Endodermal cell (in vitro differentiated cells): ENCODE results near the gene ZACN. TPM values are rescaled to one million over a fixed set of nuclear protein-coding genes. Genes with fewer than 3 reads are reported as not detected.

Source experiments
- DNase-seq: peaks from one replicate; pipeline ENCODE4 v3.0.0-alpha.2; 2017
- H3K27ac ChIP-seq: 2 replicates; pipeline ENCODE4 v1.5.1; 2013; ENCODE audit warnings: mild to moderate bottlenecking, low read depth, low read length, moderate library complexity
- H3K27me3 ChIP-seq: 2 replicates; pipeline ENCODE4 v1.6.1; 2013; ENCODE audit warnings: mild to moderate bottlenecking, low read length, moderate library complexity; ENCODE audit not compliant: insufficient read depth, control insufficient read depth, poor library complexity, severe bottlenecking
- H3K36me3 ChIP-seq: 2 replicates; pipeline ENCODE4 v1.7.0; 2013; ENCODE audit warnings: mild to moderate bottlenecking, low read length, moderate library complexity; ENCODE audit not compliant: control insufficient read depth, insufficient read depth
- H3K4me1 ChIP-seq: one replicate; pipeline ENCODE4 v1.7.0; 2013; ENCODE audit warnings: low read length; ENCODE audit not compliant: control insufficient read depth, insufficient read depth
- H3K4me3 ChIP-seq: 2 replicates; pipeline ENCODE4 v1.5.1; 2013; ENCODE audit warnings: mild to moderate bottlenecking, low read length, moderate library complexity
- H3K9ac ChIP-seq: 2 replicates; pipeline ENCODE4 v1.6.1; 2013; ENCODE audit warnings: mild to moderate bottlenecking, low read length, moderate library complexity; ENCODE audit not compliant: poor library complexity, severe bottlenecking; ENCODE audit errors: extremely low read depth
- H3K9me3 ChIP-seq: 2 replicates; pipeline ENCODE4 v1.6.1; 2013; ENCODE audit warnings: mild to moderate bottlenecking, low read length, moderate library complexity; ENCODE audit not compliant: control insufficient read depth
- H3K27ac Mint-ChIP-seq: 2 replicates; pipeline ENCODE4 v1.8.0; 2020; ENCODE audit warnings: mixed read lengths
- H3K27me3 Mint-ChIP-seq: 2 replicates; pipeline ENCODE4 v1.8.0; 2021; ENCODE audit warnings: mild to moderate bottlenecking, mixed read lengths; ENCODE audit not compliant: insufficient read depth
- H3K36me3 Mint-ChIP-seq: 2 replicates; pipeline ENCODE4 v1.8.0; 2020; ENCODE audit warnings: low read depth, mixed read lengths
- H3K4me1 Mint-ChIP-seq: 2 replicates; pipeline ENCODE4 v1.8.0; 2020; ENCODE audit warnings: mixed read lengths
- H3K4me3 Mint-ChIP-seq: 2 replicates; pipeline ENCODE4 v1.8.0; 2020; ENCODE audit warnings: mild to moderate bottlenecking, moderate library complexity, mixed read lengths
- H3K9me3 Mint-ChIP-seq: 2 replicates; pipeline ENCODE4 v1.8.0; 2020; ENCODE audit warnings: mild to moderate bottlenecking, mixed read lengths
- WGBS, 2 experiments: methylation state at CpG; one replicate each; pipeline versions ENCODE4 v1.1.5 to v1.1.7; 2013; ENCODE audit warnings: missing lambda C conversion rate in 2 of 2, mixed read lengths in 1 of 2; ENCODE audit not compliant: insufficient coverage in 1 of 2, insufficient read length in 1 of 2; 5-methylcytosine and 5-hydroxymethylcytosine counted together
- total RNA-seq, 2 donors: library from RNA; stranded (reverse); fragmentation: NEBNext Ultra II Directional in 1 of 2; extraction: Animal tissue kit (Norgen Biotek cat#: 25700) in 1 of 2; gene quantifications; 2 replicates in 1 of 2; 3 replicates in 1 of 2; pipeline ENCODE4 v1.2.1, GENCODE V29; 2021
- TF ChIP-seq, protein P1 (sequence below): fragments of 200-600 bp; sonication (generic); conservative IDR thresholded peaks from 2 replicates; pipeline ENCODE4 v1.5.0; 2021; ENCODE audit warnings: antibody characterized with exemption, mild to moderate bottlenecking

Gene ZACN
- total RNA-seq, 2 donors from 2014 or later, result 0.09 TPM; not detected in 1

DNA sequence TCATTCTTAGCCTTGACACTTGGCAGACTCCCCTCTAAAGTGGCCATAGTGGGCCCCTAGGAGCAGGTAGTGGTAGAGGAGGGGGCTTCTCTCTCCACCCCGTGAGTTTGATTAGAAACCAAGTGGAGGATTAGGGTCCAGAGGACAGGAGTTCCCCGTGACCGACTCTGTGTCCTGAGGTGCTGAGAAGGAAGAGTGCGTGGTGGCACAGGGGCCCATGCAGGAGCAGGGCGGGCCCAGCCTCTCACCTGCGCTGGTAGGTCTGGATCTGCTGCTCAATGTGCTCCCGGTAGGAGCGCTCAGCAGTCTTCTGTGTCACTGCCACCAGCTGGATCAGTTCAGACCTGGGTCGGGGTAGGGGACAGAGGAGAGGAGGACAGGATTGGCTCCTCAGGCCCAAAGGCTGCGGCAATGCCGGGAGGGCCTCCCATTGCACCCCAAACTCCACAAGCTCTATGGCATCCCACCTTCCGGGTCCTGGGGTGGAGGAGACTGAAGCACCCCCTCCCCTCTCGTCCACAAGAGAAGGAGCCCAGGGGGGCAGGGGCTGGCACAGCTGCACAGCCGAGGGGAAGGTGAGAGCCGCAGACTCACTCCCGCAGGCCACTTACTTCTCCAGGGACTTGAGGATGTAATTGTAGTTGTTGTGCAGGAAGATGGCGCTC, 6.2 kb downstream of the ZACN start:
- no peak for DNase-seq
- H3K4me1 Mint-ChIP-seq, result peaks cover 13% of the 10 kb centered on the region
- no peaks in the 10 kb centered on the region for H3K9me3 ChIP-seq
- H3K4me3 ChIP-seq, result no peak overlapping the region
- H3K9ac ChIP-seq, result no peak overlapping the region
- H3K27me3 ChIP-seq, result no peaks in the 10 kb centered on the region
- WGBS, 2 experiments, result 77 to 82% methylated on average over 10 to 17 of the region's 17 CpGs
- H3K36me3 Mint-ChIP-seq, result peaks cover 58% of the 10 kb centered on the region
- H3K36me3 ChIP-seq, result peaks cover 75% of the 10 kb centered on the region
- peaks cover 6% of the 10 kb centered on the region for H3K4me1 ChIP-seq
- TF ChIP-seq, protein P1, sequence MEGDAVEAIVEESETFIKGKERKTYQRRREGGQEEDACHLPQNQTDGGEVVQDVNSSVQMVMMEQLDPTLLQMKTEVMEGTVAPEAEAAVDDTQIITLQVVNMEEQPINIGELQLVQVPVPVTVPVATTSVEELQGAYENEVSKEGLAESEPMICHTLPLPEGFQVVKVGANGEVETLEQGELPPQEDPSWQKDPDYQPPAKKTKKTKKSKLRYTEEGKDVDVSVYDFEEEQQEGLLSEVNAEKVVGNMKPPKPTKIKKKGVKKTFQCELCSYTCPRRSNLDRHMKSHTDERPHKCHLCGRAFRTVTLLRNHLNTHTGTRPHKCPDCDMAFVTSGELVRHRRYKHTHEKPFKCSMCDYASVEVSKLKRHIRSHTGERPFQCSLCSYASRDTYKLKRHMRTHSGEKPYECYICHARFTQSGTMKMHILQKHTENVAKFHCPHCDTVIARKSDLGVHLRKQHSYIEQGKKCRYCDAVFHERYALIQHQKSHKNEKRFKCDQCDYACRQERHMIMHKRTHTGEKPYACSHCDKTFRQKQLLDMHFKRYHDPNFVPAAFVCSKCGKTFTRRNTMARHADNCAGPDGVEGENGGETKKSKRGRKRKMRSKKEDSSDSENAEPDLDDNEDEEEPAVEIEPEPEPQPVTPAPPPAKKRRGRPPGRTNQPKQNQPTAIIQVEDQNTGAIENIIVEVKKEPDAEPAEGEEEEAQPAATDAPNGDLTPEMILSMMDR, result no peak
- H3K9me3 Mint-ChIP-seq, result no peaks in the 10 kb centered on the region
- H3K27me3 Mint-ChIP-seq, result no peaks in the 10 kb centered on the region
- H3K27ac ChIP-seq, result no peak overlapping the region
- no peak overlapping the region for H3K4me3 Mint-ChIP-seq
- H3K27ac Mint-ChIP-seq, result no peak overlapping the region

DNA sequence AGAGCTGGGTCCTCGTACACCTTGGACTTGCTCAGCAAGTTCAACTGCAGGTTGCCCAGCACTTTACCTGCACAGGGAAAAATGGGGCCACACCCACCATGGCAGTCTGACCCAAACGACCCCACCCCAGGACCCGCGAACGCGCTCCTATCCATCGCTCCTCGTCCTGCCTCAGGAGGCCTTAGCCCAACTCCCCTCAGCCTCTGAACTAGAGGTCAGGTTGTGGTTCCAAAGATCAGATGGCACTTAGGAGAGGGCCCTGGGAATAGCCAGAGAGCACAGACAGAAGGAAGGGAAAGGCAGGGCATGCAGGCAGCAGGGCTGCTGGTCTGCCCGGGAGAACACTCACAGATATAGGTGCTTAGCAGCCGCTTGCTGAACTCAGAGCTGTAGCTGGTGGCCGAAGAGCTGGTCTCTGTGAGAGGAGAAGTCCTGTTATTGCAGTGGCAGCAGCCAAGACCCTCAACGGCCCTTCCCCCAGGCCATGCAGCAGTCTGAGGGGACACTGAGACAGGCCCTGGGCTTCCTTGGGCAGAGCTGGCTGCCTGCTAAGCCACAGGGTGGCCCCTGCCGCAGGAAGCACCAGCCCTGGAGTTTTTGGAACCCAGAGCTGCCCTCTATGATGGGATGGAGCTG, 6.9 kb downstream of the ZACN start:
- Histone ChIP-seq H3K27me3 (no peaks in the 10 kb centered on the region), H3K4me3 (no peak overlapping the region), H3K36me3 (peaks cover 81% of the 10 kb centered on the region), H3K27ac (no peak overlapping the region), H3K4me1 (no peaks in the 10 kb centered on the region), H3K9ac (no peak overlapping the region), H3K9me3 (no peaks in the 10 kb centered on the region)
- H3K4me1 Mint-ChIP-seq, result peaks cover 7% of the 10 kb centered on the region
- H3K9me3 Mint-ChIP-seq, result no peaks in the 10 kb centered on the region
- H3K27me3 Mint-ChIP-seq, result no peaks in the 10 kb centered on the region
- no peak overlapping the region for H3K27ac Mint-ChIP-seq
- no peak overlapping the region for H3K4me3 Mint-ChIP-seq
- TF ChIP-seq, protein P1, result no peak
- DNase-seq, result no peak
- 95 to 99% methylated on average over 11 to 13 of the region's 13 CpGs for WGBS, 2 experiments
- peaks cover 58% of the 10 kb centered on the region for H3K36me3 Mint-ChIP-seq

DNA sequence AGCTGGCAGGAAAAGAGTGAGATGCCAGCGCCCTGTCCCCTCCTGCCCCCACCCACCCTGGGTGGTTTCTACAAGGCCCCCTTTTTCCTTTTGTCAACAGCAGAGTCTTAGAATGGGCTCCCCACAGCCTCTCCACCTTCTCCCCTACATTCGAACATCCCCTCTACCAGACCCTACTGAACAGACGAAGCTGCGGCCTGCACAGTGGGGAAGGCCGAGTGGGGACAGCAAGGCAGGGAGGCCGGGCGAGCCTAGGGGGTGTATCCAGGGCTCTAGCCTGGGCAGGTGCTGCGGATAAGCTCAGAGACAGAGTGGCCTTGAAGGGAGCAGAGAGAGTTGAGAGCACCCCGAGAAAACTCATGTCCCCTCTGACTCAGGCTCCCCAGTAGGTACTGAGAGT, 7.4 kb downstream of the ZACN start:
- Histone ChIP-seq H3K4me3 (no peak overlapping the region), H3K27ac (no peak overlapping the region), H3K9me3 (no peaks in the 10 kb centered on the region), H3K27me3 (no peaks in the 10 kb centered on the region), H3K9ac (no peak overlapping the region), H3K36me3 (peaks cover 83% of the 10 kb centered on the region), H3K4me1 (no peaks in the 10 kb centered on the region)
- TF ChIP-seq, protein P1, result no peak
- peaks cover 60% of the 10 kb centered on the region for H3K36me3 Mint-ChIP-seq
- WGBS, 2 experiments, result 91 to 100% methylated on average over 2 to 9 of the region's 9 CpGs
- peaks cover 4% of the 10 kb centered on the region for H3K4me1 Mint-ChIP-seq
- H3K27ac Mint-ChIP-seq, result no peak overlapping the region
- no peak overlapping the region for H3K4me3 Mint-ChIP-seq
- H3K27me3 Mint-ChIP-seq, result no peaks in the 10 kb centered on the region
- no peaks in the 10 kb centered on the region for H3K9me3 Mint-ChIP-seq
- DNase-seq, result no peak
